Body of pancreas (tissue), 4 donors: ENCODE data around the gene HOXC11.

ENCODE experiments used
- POLR2A ChIP-seq, 3 donors: fragments of 450-650 bp; IDR thresholded peaks; one replicate each; pipeline ENCODE4 v1.6.1; 2016; ENCODE audit warnings: antibody characterized with exemption in 3 of 3, mild to moderate bottlenecking in 2 of 3
- TF ChIP-seq, protein P1 (sequence below), 7 experiments: fragments of 450-650 bp in 4 of 7; fragments of 200-600 bp in 3 of 7; sonication (generic) in 3 of 7; IDR thresholded peaks; one replicate each; pipeline ENCODE4 v1.5.1; 2016 to 2019; ENCODE audit warnings: antibody characterized with exemption in 7 of 7

DNA sequence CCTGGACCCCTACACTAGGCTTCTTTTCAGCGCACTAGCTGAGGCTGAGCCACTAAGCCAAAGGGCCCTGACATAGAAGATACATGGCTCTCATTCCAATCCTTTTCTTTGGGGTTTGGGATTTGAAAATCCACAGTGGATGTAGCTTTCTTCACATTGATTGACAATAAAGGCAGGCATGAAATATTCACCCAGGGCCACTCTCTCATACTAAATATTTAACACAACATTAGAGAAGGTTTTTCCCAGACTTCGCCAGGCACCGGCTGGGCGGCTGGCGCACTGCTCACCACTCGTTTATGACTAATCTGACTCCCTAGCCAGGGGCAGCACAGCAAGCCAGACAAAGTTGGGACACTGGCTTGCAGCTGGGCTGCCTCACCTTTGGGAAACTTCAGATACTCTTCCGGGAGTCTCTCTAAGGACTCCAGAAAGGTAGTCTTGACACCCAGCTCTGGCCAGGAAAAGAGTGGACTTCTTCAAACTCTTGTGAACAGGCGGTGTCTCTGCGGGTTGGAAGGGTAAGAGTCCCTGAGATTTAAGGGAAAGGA is 699 bp upstream of the HOXC11 start:
- TF ChIP-seq, protein P1, sequence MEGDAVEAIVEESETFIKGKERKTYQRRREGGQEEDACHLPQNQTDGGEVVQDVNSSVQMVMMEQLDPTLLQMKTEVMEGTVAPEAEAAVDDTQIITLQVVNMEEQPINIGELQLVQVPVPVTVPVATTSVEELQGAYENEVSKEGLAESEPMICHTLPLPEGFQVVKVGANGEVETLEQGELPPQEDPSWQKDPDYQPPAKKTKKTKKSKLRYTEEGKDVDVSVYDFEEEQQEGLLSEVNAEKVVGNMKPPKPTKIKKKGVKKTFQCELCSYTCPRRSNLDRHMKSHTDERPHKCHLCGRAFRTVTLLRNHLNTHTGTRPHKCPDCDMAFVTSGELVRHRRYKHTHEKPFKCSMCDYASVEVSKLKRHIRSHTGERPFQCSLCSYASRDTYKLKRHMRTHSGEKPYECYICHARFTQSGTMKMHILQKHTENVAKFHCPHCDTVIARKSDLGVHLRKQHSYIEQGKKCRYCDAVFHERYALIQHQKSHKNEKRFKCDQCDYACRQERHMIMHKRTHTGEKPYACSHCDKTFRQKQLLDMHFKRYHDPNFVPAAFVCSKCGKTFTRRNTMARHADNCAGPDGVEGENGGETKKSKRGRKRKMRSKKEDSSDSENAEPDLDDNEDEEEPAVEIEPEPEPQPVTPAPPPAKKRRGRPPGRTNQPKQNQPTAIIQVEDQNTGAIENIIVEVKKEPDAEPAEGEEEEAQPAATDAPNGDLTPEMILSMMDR (IDR thresholded peaks at IDR 0.05): no peak
- no peak for TF ChIP-seq POLR2A (IDR thresholded peaks at IDR 0.05)
